HepG2 (cell line): ENCODE results near the gene TNRC18. TPM values are rescaled to one million over a fixed set of nuclear protein-coding genes. Genes with fewer than 3 reads are reported as not detected.

Source experiments
- AGO2 ChIP-seq: fragments of 200-400 bp; formaldehyde crosslinking; optimal IDR thresholded peaks from 2 replicates; pipeline ENCODE3; 2017; ENCODE audit warnings: mild to moderate bottlenecking, low read depth, low read length, moderate library complexity
- ARNT2 ChIP-seq: sonication (generic); formaldehyde crosslinking; IDR thresholded peaks from 2 replicates; pipeline ENCODE4 v1.8.0; 2022; ENCODE audit warnings: mild to moderate bottlenecking, low read depth, missing genetic modification reagents, moderate library complexity
- DRAP1 ChIP-seq: IDR thresholded peaks from 2 replicates; pipeline ENCODE4 v1.6.1; 2016; ENCODE audit warnings: missing genetic modification reagents, missing compliant biosample characterization
- FOXP4 ChIP-seq: sonication (generic); formaldehyde crosslinking; IDR thresholded peaks from 2 replicates; pipeline ENCODE4 v1.4.0; 2020; ENCODE audit warnings: missing genetic modification reagents
- HNF4A ChIP-seq: sonication (generic); formaldehyde crosslinking; IDR thresholded peaks from 2 replicates; pipeline ENCODE4 v1.4.0; 2020; ENCODE audit warnings: missing genetic modification reagents
- HNRNPL ChIP-seq: fragments of 200-400 bp; formaldehyde crosslinking; IDR thresholded peaks from 2 replicates; pipeline ENCODE4 v1.6.1; 2017; ENCODE audit warnings: mild to moderate bottlenecking, low read depth, low read length
- KAT8 ChIP-seq: IDR thresholded peaks from 2 replicates; pipeline ENCODE4 v1.6.1; 2016; ENCODE audit warnings: missing genetic modification reagents, missing compliant biosample characterization
- KLF12 ChIP-seq: sonication (generic); formaldehyde crosslinking; IDR thresholded peaks from 2 replicates; pipeline ENCODE4 v1.4.0; 2020; ENCODE audit warnings: missing genetic modification reagents, borderline replicate concordance
- MIER3 ChIP-seq: IDR thresholded peaks from 2 replicates; pipeline ENCODE4 v1.6.1; 2016; ENCODE audit warnings: missing compliant biosample characterization, borderline replicate concordance
- NCOA2 ChIP-seq: sonication (generic); formaldehyde crosslinking; IDR thresholded peaks from 2 replicates; pipeline ENCODE4 v1.8.0; 2022; ENCODE audit warnings: inconsistent platforms
- RBM39 ChIP-seq: fragments of 200-400 bp; formaldehyde crosslinking; IDR thresholded peaks from one replicate; pipeline ENCODE4 v1.6.1; 2018; ENCODE audit warnings: antibody characterized with exemption, mild to moderate bottlenecking, low read depth, low read length; ENCODE audit not compliant: poor library complexity, severe bottlenecking
- RXRB ChIP-seq: IDR thresholded peaks from 2 replicates; pipeline ENCODE4 v1.6.1; 2016; ENCODE audit warnings: borderline replicate concordance, missing genetic modification reagents, missing compliant biosample characterization
- SALL1 ChIP-seq: sonication (generic); formaldehyde crosslinking; IDR thresholded peaks from 2 replicates; pipeline ENCODE4 v1.8.0; 2022; ENCODE audit warnings: mild to moderate bottlenecking, missing genetic modification reagents
- SOX5 ChIP-seq: IDR thresholded peaks from 2 replicates; pipeline ENCODE4 v1.6.1; 2016; ENCODE audit warnings: borderline replicate concordance
- TOPORS ChIP-seq: sonication (generic); formaldehyde crosslinking; IDR thresholded peaks from 2 replicates; pipeline ENCODE4 v1.8.0; 2023; ENCODE audit warnings: mild to moderate bottlenecking, missing genetic modification reagents
- YEATS2 ChIP-seq: sonication (generic); formaldehyde crosslinking; IDR thresholded peaks from 2 replicates; pipeline ENCODE4 v1.4.0; 2020; ENCODE audit warnings: missing genetic modification reagents, borderline replicate concordance
- ZBTB10 ChIP-seq: sonication (generic); formaldehyde crosslinking; IDR thresholded peaks from 2 replicates; pipeline ENCODE4 v1.4.0; 2020; ENCODE audit warnings: missing genetic modification reagents, borderline replicate concordance
- ZBTB4 ChIP-seq: sonication (generic); formaldehyde crosslinking; IDR thresholded peaks from 2 replicates; pipeline ENCODE4 v1.4.0; 2020; ENCODE audit warnings: missing genetic modification reagents, mild to moderate bottlenecking, borderline replicate concordance
- ZBTB7B ChIP-seq: sonication (generic); formaldehyde crosslinking; IDR thresholded peaks from 2 replicates; pipeline ENCODE4 v1.4.0; 2020; ENCODE audit warnings: missing genetic modification reagents
- ZNF256 ChIP-seq: sonication (generic); formaldehyde crosslinking; conservative IDR thresholded peaks from 2 replicates; pipeline ENCODE4 v1.4.0; 2020; ENCODE audit warnings: missing genetic modification reagents
- ZNF274 ChIP-seq: sonication (generic); formaldehyde crosslinking; IDR thresholded peaks from 2 replicates; pipeline ENCODE4 v1.5.1; 2020; ENCODE audit warnings: mild to moderate bottlenecking, missing genetic modification reagents
- ZNF296 ChIP-seq: sonication (generic); formaldehyde crosslinking; conservative IDR thresholded peaks from 2 replicates; pipeline ENCODE4 v1.5.0; 2020; ENCODE audit warnings: mild to moderate bottlenecking, missing genetic modification reagents
- polyA plus RNA-seq, 8 experiments: library from polyadenylated mRNA; depleted of rRNA in 3 of 8; stranded (reverse) in 7 of 8; unstranded in 1 of 8; fragments of >200 nt; fragmentation: Illumina TruSeq in 4 of 8; extraction: Trizol in 4 of 8; gene quantifications; 2 replicates each; pipeline versions ENCODE4 v1.2.1 to v1.2.3, GENCODE V29; 2011 to 2016; ENCODE audit warnings: low read depth in 4 of 8, missing spikeins in 1 of 8, mixed read lengths in 1 of 8; ENCODE audit not compliant: insufficient read depth in 1 of 8
- total RNA-seq, 5 experiments: library from RNA; depleted of rRNA; stranded (reverse); fragments of >200 nt; fragmentation: Illumina TruSeq; extraction: Trizol; gene quantifications; 2 replicates each; pipeline ENCODE4 v1.2.3, GENCODE V29; 2016; ENCODE audit warnings: low read depth in 1 of 5

Gene TNRC18
- total and polyA plus RNA-seq, 2 of the 13 experiments (the other 11 are each of a cell fraction or from before 2014, with no cell fraction given) = 11.7 to 17.4 TPM

- peak; percentile 38; the same call in 1 of the 2 replicates for TF ChIP-seq NCOA2 (CRISPR knock-in tag)
- TF ChIP-seq AGO2 = peak; percentile 38
- TF ChIP-seq KAT8 (CRISPR knock-in tag) = 0 out of 2 replicates have a peak, but pooled peaks have one; percentile 26
- no peak for TF ChIP-seq KLF12 (CRISPR knock-in tag)
- TF ChIP-seq RBM39 = peak; percentile 43
- TF ChIP-seq ZBTB10 (CRISPR knock-in tag) = peak; percentile 90; the same call in 1 of the 2 replicates
- 0 out of 2 replicates have a peak, but pooled peaks have one; percentile 39 for TF ChIP-seq HNRNPL
- peak; percentile 58 for TF ChIP-seq RXRB (CRISPR knock-in tag)
- no peak for TF ChIP-seq ZNF256 (CRISPR knock-in tag)
- peak; percentile 85 for TF ChIP-seq HNF4A (CRISPR knock-in tag)
- TF ChIP-seq MIER3 (CRISPR knock-in tag) = 0 out of 2 replicates have a peak, but pooled peaks have one; percentile 11
- TF ChIP-seq ZNF296 (CRISPR knock-in tag) = peak; percentile 92
- no peak for TF ChIP-seq YEATS2 (CRISPR knock-in tag)
- 0 out of 2 replicates have a peak, but pooled peaks have one; percentile 42 for TF ChIP-seq TOPORS (CRISPR knock-in tag)
- TF ChIP-seq ZNF274 (CRISPR knock-in tag) = 0 out of 2 replicates have a peak, but pooled peaks have one; percentile 23
- peak; percentile 36; the same call in 1 of the 2 replicates for TF ChIP-seq SALL1 (CRISPR knock-in tag)
- TF ChIP-seq FOXP4 (CRISPR knock-in tag) = peak; percentile 42
- TF ChIP-seq SOX5 (CRISPR knock-in tag) = peak; percentile 34; the same call in 1 of the 2 replicates
- peak; percentile 31; the same call in 1 of the 2 replicates for TF ChIP-seq DRAP1
- 0 out of 2 replicates have a peak, but pooled peaks have one; percentile 49 for TF ChIP-seq ZBTB4 (CRISPR knock-in tag)
- peak; percentile 20; the same call in 1 of the 2 replicates for TF ChIP-seq ARNT2 (CRISPR knock-in tag)
- TF ChIP-seq ZBTB7B (CRISPR knock-in tag) = peak; percentile 81
These were observed 22.5 kb upstream of the TNRC18 start (continued) for GRCh38 chr7:5445981-5446594.
